Stimulated activated CD4-positive, alpha-beta T cell treated with anti-CD3 and anti-CD28 coated beads, Interleukin-4, amount 100 ng/mL, for 48 hours (primary cell): ENCODE data around the gene TOR1AIP1.

Experiments
- DNase-seq, 2 donors: peaks; one replicate each; pipeline ENCODE4 v3.0.0-alpha.2; 2020; ENCODE audit warnings: low read depth in 2 of 2

The TOR1AIP1 gene

GRCh38 chr1:179881642-179882252 lies 338 bp upstream of the TOR1AIP1 start:
- DNase-seq: no peak

DNA sequence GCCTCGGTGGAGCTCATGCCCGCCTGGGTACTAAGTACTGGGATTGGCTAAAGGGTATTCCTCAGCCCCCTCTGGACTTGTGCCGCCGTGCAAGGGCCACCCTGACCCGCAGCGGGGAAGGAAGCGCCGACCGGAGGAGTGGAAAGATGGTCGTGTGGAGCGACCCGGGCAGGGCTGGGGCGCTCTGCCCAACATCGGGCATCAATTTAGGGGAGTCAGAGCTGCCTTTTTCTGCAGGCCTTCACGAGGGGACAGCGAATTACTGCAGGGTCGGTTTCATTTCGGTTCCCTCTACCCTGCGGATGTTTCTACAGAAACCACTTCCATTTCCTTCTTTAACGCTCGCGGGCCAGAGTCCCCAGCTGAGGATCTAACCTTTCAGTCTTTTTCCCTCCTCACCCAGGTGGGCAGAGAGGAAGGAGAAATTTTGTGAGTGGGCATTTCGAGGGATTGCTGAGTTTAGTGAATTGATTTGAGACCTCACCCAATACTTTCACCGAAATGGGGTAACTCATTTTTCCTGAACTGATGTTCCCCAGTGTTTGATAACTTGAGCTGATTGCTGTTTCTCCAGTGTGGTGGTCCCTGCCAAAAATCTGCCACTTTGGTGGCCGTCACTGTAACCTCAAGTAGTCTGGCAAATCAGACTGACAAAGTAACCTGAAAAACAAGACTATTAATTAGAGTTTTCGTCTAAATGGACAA lies 1.1 kb downstream of the TOR1AIP1 start:
- DNase-seq: no peak

DNA sequence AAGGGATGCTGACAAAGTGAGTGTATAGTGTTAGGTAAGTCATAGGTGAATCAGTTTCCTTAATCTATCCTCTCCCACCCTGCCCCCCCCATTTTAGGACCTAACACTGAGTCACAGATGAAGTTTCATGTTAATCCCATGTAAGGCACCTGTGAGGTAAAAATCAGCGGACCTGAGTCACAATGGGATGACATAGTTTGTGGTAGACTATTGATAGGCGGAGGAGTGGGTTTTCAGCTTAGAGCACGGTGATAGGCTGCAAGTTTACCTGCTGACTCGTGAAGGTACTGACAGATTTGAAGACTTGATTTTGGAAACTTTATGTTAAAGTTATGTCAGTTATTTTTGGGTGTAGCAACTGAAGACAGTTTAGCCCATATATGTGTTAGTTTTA lies 1.7 kb downstream of the TOR1AIP1 start:
- DNase-seq: peak; percentile 28 to 42

- no peak for DNase-seq
Observed at GRCh38 chr1:179888071-179888470, 6.0 kb downstream of the TOR1AIP1 start.

GRCh38 chr1:179889589-179889988 lies 7.5 kb downstream of the TOR1AIP1 start:
- no peak for DNase-seq

GRCh38 chr1:179910934-179911333 lies 28.8 kb downstream of the TOR1AIP1 start:
- DNase-seq: no peak

GRCh38 chr1:179911812-179912211 lies 29.7 kb downstream of the TOR1AIP1 start:
- DNase-seq: no peak

- no peak for DNase-seq
Observed at GRCh38 chr1:179917601-179918429, 35.7 kb downstream of the TOR1AIP1 start.

DNA sequence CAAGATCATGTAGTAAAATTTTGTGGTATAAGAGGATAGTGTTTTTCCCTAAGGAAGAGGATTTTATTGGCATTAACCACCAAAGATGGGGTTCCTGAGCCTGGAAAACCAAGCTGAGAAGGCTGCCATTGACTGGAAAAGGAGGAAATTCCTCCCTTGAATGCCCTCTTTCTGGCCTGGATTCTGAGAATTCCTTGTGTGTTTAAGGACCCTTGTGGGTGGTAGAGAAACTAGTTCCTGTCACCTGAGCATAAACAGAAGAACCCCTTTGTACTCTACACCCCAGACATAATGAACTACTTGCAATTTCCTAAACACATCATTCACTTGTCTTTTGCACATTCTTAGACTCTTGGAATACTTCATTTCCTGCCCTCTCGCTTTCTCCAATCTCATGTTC lies 39.4 kb downstream of the TOR1AIP1 start:
- no peak for DNase-seq

DNA sequence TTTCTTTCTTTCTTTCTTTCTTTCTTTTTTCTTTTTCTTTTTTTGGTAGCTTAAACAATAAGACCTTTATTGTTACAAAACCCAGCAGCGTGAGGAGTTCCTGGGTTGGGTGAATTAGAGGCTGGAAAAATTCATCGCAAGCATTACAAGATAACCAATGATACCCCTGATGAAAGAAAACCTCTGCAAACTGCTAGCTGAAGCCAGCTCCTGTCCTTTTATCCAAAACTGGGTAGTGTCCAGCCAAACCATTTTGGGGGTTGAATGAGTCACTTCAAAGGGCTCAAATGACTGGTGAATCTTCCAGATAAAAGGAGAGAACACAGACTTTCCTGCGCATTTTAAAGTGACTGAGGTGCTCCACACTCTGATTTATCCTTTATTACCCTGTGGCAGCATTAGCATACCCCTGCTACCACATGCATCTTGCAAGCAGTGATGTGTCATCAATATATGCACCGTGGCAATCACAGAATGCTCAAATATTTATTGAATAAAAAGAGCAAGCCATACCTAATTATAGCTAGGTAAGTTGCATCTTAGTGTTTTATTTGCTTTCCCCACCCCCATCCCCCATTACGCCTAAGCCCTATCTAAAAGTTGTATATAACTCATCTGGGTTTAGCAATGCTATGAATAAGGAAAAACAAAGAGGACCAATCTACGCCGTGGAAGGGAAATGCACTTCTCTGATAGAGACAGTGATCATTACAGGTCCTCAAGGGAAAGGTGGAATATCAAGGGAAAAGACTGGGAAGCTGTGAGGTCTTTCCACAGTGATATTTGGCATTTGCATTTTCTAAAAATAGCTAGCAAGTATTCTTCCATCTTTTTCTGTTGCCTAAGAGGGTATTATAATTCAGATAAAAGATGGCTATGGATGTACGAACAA lies 40.1 kb downstream of the TOR1AIP1 start:
- no peak for DNase-seq

- no peak for DNase-seq
Observed at GRCh38 chr1:179923029-179923428, 40.9 kb downstream of the TOR1AIP1 start.

- no peak for DNase-seq
Observed at GRCh38 chr1:179924268-179924667, 42.2 kb downstream of the TOR1AIP1 start.

GRCh38 chr1:179925302-179925701 lies 43.2 kb downstream of the TOR1AIP1 start:
- no peak for DNase-seq

DNA sequence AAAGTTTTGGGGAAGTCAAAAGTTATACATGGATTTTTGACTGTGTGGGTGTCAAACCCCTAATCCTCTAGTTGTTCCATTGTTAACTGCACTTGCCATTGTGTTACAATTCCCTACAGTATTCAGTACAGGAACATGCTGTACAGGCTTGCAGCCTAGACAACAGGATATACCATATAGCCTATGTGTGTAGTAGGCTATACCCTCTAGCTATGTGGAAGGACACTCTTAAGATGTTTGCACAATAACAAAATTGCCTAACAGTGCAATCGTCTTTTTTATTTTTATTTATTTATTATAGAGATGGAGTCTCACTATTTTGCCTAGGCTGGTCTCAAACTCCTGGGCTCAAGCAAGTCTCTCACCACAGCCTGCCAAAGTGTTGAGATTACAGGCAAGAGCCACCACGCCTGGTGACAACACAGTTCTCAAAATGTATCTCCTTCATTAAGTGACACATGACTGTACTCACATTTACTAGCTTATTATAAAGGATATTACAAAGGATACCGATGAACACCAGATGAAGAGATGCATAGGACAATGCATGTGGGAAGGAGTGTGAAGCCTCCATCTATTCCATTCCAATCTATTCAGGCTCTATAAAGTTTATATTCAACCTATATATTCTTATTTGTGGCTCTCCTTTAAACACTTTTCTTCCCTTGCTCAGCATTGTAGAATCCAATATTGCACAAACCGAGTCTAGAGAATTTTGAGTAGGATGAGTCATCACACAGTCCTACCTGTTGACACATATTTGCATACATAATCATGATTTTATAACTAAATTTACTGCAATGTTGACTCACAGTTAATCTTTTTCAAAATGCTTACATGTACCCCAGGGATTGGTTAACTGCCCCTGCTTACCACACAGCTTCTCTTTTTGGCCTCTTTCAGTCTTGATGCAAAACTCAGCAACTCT lies 44.1 kb downstream of the TOR1AIP1 start:
- no peak for DNase-seq

- DNase-seq: no peak
Observed at GRCh38 chr1:179926850-179927205, 44.7 kb downstream of the TOR1AIP1 start.

- no peak for DNase-seq
Observed at GRCh38 chr1:179929955-179930798, 48.1 kb downstream of the TOR1AIP1 start.

DNA sequence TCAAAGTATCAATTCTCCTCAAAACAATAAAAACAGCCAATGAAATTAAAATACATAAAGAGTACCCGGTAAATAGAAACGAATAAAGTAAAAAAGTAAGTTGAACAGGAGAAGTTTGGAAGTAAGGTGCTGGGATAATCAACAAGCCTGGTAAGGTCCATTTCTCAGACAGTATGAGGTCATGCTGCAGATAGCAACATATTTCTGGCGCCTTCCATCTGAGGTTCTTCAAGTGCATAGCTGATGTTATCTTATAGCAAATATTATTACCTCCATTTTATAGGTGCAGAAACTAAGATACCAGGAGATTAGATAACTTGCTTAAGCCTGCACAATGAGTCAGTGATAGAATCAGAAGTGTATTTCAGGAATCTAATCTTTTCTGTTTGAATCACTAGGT lies 48.8 kb downstream of the TOR1AIP1 start:
- no peak for DNase-seq

GRCh38 chr1:179933219-179933618 lies 51.1 kb downstream of the TOR1AIP1 start:
- no peak for DNase-seq

GRCh38 chr1:179935909-179936496 lies 53.9 kb downstream of the TOR1AIP1 start:
- DNase-seq: no peak
